Kidney epithelial cell (primary cell): ENCODE results near the gene PAH. TPM values are rescaled to one million over a fixed set of nuclear protein-coding genes. Genes with fewer than 3 reads are reported as not detected.

Source experiments
- total RNA-seq: library from RNA; depleted of rRNA; stranded (reverse); fragments of >200 nt; gene quantifications from 2 replicates; pipeline ENCODE4 v1.2.3, GENCODE V29; 2015

Gene PAH
- total RNA-seq, 1 donor from 2014 or later = 1.1 TPM

Other genes with a start within 250 kb of the PAH start
- 0.07 TPM in 1 of 2 replicates, not detected in the other for gene ASCL1, start 40.4 kb upstream of the PAH start, total RNA-seq